GM12801 (cell line): Measurements from ENCODE around the gene CPT1C.

Source experiments
- CTCF ChIP-seq: IDR thresholded peaks from one replicate; pipeline ENCODE4 v1.5.1; 2011; ENCODE audit warnings: control low read depth; ENCODE audit not compliant: insufficient read length; ENCODE audit errors: extremely low read depth

Gene CPT1C

GRCh38 chr19:49656456-49657109 lies 34.3 kb upstream of the CPT1C start:
- no peak for TF ChIP-seq CTCF

- no peak for TF ChIP-seq CTCF
These were observed 33.3 kb upstream of the CPT1C start for GRCh38 chr19:49657493-49658138.

- no peak for TF ChIP-seq CTCF
These were observed 32.8 kb upstream of the CPT1C start for GRCh38 chr19:49658139-49658517.

- no peak for TF ChIP-seq CTCF
These were observed 32.1 kb upstream of the CPT1C start for GRCh38 chr19:49658566-49659442.

GRCh38 chr19:49660338-49660961 lies 30.5 kb upstream of the CPT1C start:
- no peak for TF ChIP-seq CTCF

- no peak for TF ChIP-seq CTCF
These were observed 28.9 kb upstream of the CPT1C start for GRCh38 chr19:49662011-49662410.

- TF ChIP-seq CTCF: no peak
These were observed 27.7 kb upstream of the CPT1C start for GRCh38 chr19:49663224-49663623.
